ENCODE results near the gene ATP6V0A1. TPM values are rescaled to one million over a fixed set of nuclear protein-coding genes. Genes with fewer than 3 reads are reported as not detected.

ATP6V0A1 gene
- total and polyA plus RNA-seq, 2 of the 4 experiments (the other 2 are of a cell fraction): 18.8 to 34.0 TPM

GRCh38 chr17:42436391-42436790 lies 22.3 kb upstream of the ATP6V0A1 start:
- TF ChIP-seq FOS (IDR thresholded peaks at IDR 0.05; ENCODE audit: low read depth, low read length): peak; percentile 93
- no peak for TF ChIP-seq RCOR1 (IDR thresholded peaks at IDR 0.05; ENCODE audit: insufficient replicate concordance, low read length)
- TF ChIP-seq POLR2A (IDR thresholded peaks at IDR 0.05; ENCODE audit: low read depth, low read length): no peak
- no peak for TF ChIP-seq CHD1 (IDR thresholded peaks at IDR 0.05; ENCODE audit: low read depth, low read length)
- no peak for TF ChIP-seq SMC3 (IDR thresholded peaks at IDR 0.05; ENCODE audit: low read depth, low read length)
- TF ChIP-seq RFX5 (IDR thresholded peaks at IDR 0.05; ENCODE audit: low read depth, low read length): no peak
- TF ChIP-seq MXI1 (IDR thresholded peaks at IDR 0.05; ENCODE audit: borderline replicate concordance, low read depth, low read length): no peak
- no peak for TF ChIP-seq CTCF (conservative IDR thresholded peaks at IDR 0.05; ENCODE audit: low read depth, low read length)
- TF ChIP-seq MAFK (IDR thresholded peaks at IDR 0.05; ENCODE audit: low read depth, low read length): no peak
- TF ChIP-seq MAZ (IDR thresholded peaks at IDR 0.05; ENCODE audit: borderline replicate concordance, low read depth, low read length): no peak
- TF ChIP-seq BHLHE40 (IDR thresholded peaks at IDR 0.05; ENCODE audit: low read depth, low read length): no peak; the same call in 1 of the 2 replicates
- no peak for TF ChIP-seq USF2 (IDR thresholded peaks at IDR 0.05; ENCODE audit: low read depth, low read length)
- no peak for TF ChIP-seq NFE2L2 (IDR thresholded peaks at IDR 0.05; ENCODE audit: low read depth, low read length)
- TF ChIP-seq RAD21 (IDR thresholded peaks at IDR 0.05; ENCODE audit: low read length): no peak
- no peak for TF ChIP-seq ELK1 (IDR thresholded peaks at IDR 0.05; ENCODE audit: borderline replicate concordance, low read depth, low read length)
- TF ChIP-seq CEBPB (IDR thresholded peaks at IDR 0.05; ENCODE audit: low read depth, low read length): peak; percentile 79
- Histone ChIP-seq H2BK20ac (ENCODE audit: low read depth, low read length) (peak overlapping the region; percentile 78), H2BK15ac (ENCODE audit: low read depth, low read length) (peak overlapping the region; percentile 84; the same call in 1 of the 3 replicates), H2AFZ (replicated peaks; ENCODE audit: low read length, poor library complexity) (peak overlapping the region; percentile 32), H3K23ac (ENCODE audit: low read depth, low read length) (peak overlapping the region; percentile 69), H3K4me2 (ENCODE audit: low read depth, low read length) (peak overlapping the region; percentile 51; the same call in 1 of the 2 replicates), H3K18ac (ENCODE audit: low read depth, low read length) (peak overlapping the region; percentile 65; the same call in 1 of the 2 replicates), H2BK5ac (ENCODE audit: low read depth, low read length, poor library complexity, severe bottlenecking) (peak overlapping the region; percentile 95), H3K56ac (ENCODE audit: extremely low read depth, insufficient read depth, low read length) (peak overlapping the region; percentile 51; the same call in 1 of the 2 replicates), H2AK5ac (ENCODE audit: low read depth, low read length) (peak overlapping the region; percentile 6; the same call in 1 of the 2 replicates), H2AK9ac (replicated peaks; ENCODE audit: low read depth, low read length, poor library complexity) (no peak overlapping the region), H3K9ac (ENCODE audit: low read depth, low read length) (no peak overlapping the region), H3K27ac (ENCODE audit: insufficient read depth, low read length) (peak overlapping the region; percentile 51), H3K9me1 (ENCODE audit: insufficient read depth, low read length) (no peaks in the 10 kb centered on the region), H3K27me3 (ENCODE audit: control insufficient read depth, insufficient read depth, low read length) (no peaks in the 10 kb centered on the region), H3K4me3 (ENCODE audit: insufficient read depth, low read depth, low read length) (peak overlapping the region; percentile 8; the same call in 1 of the 2 replicates), H2BK120ac (ENCODE audit: low read depth, low read length) (peak overlapping the region; percentile 89), H4K20me1 (ENCODE audit: insufficient read depth, low read length) (no peaks in the 10 kb centered on the region), H4K8ac (ENCODE audit: low read depth in 2 of 2, low read length in 2 of 2) (peak overlapping the region; percentile 5 to 76; a peak in 3 of 4 replicates), H3K4me1 (ENCODE audit: control insufficient read depth, insufficient read depth, low read length) (no peaks in the 10 kb centered on the region; the same call in none of the 2 replicates), H4K5ac (ENCODE audit: low read depth, low read length) (peak overlapping the region; percentile 25; the same call in 1 of the 2 replicates), H3K9me3 (ENCODE audit: control insufficient read depth, insufficient read depth, low read length) (no peaks in the 10 kb centered on the region), H3K4ac (ENCODE audit: low read depth, low read length) (peak overlapping the region; percentile 74; the same call in 1 of the 2 replicates), H3K14ac (replicated peaks; ENCODE audit: low read depth, low read length) (peak overlapping the region; percentile 70; the same call in 1 of the 2 replicates), H3K79me1 (ENCODE audit: low read depth in 1 of 2, low read length in 2 of 2) (no peaks in the 10 kb centered on the region), H4K91ac (ENCODE audit: insufficient read depth, low read depth, low read length) (peak overlapping the region; percentile 5; the same call in 1 of the 2 replicates), H3K36me3 (ENCODE audit: control insufficient read depth, insufficient read depth, low read length) (no peaks in the 10 kb centered on the region)
- intact Hi-C loops (cut with micrococcal nuclease) (loop anchor here (5.0 kb wide), 1 partner anchor 36 kb away; no protein-coding TSS in a partner anchor), in situ Hi-C loops (cut with MboI; ENCODE audit: low sequenced_read_pairs) (no loop called here), dilution Hi-C loops (cut with HindIII; ENCODE audit: low sequenced_read_pairs, unreplicated experiment) (no loop called here)
- POLR2A ChIA-PET (ENCODE audit: unreplicated experiment): interaction anchor here (0.9 kb wide), 1 partner anchor 13 kb away, joined by 3 read pairs; the partner anchor contains the start of gene CAVIN1
- ATAC-seq (ENCODE audit: low read depth): peak; percentile 95
- CTCF ChIA-PET: no interaction called here
- no TSS peak for BruUV-seq (replicated peaks)
- DNase-seq: peak; percentile 99
- WGBS, 2 experiments (ENCODE audit: extremely low coverage in 2 of 2, insufficient read length in 1 of 2): no CpG with 5 or more reads among the region's 6 CpGs

All from IMR-90 (cell line).